Fibroblast of villous mesenchyme (primary cell): Measurements from ENCODE around the gene TRPC5OS. TPM values are rescaled to one million over a fixed set of nuclear protein-coding genes. Genes with fewer than 3 reads are reported as not detected.
A peak's percentile ranks its signal among the peaks of the same experiment; 100 is the strongest.

ENCODE experiments used
- DNase-seq: peaks from one replicate; pipeline ENCODE4 v3.0.0-alpha.2; 2010; ENCODE audit warnings: low read depth
- H3K4me3 ChIP-seq: 2 replicates; pipeline ENCODE4 v1.5.1; 2011; ENCODE audit warnings: low read depth, mild to moderate bottlenecking, low read length
- total RNA-seq: library from RNA; depleted of rRNA; stranded (reverse); fragments of >200 nt; gene quantifications from 2 replicates; pipeline ENCODE4 v1.2.3, GENCODE V29; 2012
- TF ChIP-seq, protein P1 (sequence below): IDR thresholded peaks from 2 replicates; pipeline ENCODE4 v1.5.1; 2012; ENCODE audit warnings: low read depth, mild to moderate bottlenecking, low read length; ENCODE audit not compliant: insufficient read depth

The TRPC5OS gene
- total RNA-seq, 1 donor: not detected

DNA sequence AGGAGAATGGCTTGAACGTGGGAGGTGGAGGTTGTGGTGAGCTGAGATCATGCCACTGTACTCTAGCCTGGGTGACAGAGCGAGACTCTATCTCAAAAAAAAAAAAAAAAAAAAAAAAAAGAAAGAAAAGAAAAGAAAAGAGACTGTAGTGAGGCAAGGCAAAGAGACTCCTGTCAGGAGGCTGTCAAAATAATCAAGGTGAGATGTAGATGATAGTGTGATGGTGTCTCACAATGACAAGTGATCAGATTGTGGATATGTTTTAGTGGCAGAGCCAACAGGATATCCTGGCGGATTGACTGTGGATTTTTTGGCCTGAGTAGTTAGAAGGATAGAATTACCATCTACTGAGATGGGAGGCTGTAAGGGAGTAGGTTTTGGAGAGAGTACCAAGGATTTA lies 12.6 kb downstream of the TRPC5OS start:
- no peak for DNase-seq
- TF ChIP-seq, protein P1, sequence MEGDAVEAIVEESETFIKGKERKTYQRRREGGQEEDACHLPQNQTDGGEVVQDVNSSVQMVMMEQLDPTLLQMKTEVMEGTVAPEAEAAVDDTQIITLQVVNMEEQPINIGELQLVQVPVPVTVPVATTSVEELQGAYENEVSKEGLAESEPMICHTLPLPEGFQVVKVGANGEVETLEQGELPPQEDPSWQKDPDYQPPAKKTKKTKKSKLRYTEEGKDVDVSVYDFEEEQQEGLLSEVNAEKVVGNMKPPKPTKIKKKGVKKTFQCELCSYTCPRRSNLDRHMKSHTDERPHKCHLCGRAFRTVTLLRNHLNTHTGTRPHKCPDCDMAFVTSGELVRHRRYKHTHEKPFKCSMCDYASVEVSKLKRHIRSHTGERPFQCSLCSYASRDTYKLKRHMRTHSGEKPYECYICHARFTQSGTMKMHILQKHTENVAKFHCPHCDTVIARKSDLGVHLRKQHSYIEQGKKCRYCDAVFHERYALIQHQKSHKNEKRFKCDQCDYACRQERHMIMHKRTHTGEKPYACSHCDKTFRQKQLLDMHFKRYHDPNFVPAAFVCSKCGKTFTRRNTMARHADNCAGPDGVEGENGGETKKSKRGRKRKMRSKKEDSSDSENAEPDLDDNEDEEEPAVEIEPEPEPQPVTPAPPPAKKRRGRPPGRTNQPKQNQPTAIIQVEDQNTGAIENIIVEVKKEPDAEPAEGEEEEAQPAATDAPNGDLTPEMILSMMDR: no peak
- no peak overlapping the region for H3K4me3 ChIP-seq

- TF ChIP-seq, protein P1: no peak
- DNase-seq: no peak
Observed at GRCh38 chrX:111892375-111892774, 16.4 kb downstream of the TRPC5OS start.

DNA sequence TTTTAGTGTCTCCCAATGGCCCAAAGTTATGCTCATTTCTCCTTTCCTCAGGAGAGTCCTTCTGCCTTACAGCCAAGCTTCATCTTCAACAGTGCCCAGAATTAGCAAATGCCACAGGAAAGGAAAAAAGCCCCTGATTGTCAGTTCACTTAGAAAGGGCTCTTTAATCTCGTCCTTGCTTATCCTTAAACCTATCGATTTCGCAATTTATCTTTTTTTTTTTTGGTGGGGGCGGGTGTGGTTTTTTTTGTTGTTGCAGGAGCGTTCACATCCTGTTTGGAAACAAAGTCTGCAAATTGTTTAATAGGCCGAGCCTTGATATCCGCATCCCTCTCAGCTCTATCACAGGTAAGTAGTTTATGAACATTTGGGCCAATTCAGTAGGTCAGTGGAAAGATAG lies 20.2 kb downstream of the TRPC5OS start:
- no peak for DNase-seq
- TF ChIP-seq, protein P1: no peak
- no peak overlapping the region for H3K4me3 ChIP-seq

More at GRCh38 chrX:111892375-111892774, 16.4 kb downstream of the TRPC5OS start:
- no peak overlapping the region for H3K4me3 ChIP-seq

DNA sequence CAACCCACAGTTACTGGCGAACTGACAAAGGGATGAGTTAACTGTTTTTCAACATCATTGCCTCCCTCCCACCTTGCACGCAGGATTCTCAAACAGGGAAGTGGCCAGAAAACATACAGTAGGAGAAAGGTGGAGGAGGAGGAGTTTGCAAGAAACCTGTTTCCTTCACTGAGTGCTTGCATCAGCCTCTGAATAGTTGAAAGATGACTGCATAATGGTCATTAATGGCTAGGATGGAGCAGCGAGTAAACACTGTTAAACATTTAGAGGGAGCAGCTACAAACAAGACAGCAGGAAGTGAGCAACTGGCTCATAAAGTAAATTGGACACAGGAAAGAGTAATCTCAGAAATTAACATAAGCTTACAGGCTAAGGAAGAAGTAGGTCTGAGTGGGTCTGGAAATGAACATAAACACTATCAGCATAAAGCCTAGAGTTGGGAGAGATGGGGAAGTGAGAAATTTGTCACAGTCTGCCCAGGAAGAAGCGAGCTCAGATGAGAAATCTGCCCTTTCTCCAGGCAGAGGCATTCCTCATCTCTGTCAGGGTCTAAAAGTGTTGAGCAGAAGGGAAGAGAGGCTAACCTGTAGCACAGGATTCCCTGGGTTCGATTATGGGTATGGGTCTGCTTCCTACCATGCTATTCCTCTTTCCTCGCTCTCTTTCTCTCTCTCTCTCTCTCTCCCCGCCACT lies 38.6 kb downstream of the TRPC5OS start:
- peak; percentile 16 for DNase-seq
- TF ChIP-seq, protein P1: no peak
- H3K4me3 ChIP-seq: no peak overlapping the region

DNA sequence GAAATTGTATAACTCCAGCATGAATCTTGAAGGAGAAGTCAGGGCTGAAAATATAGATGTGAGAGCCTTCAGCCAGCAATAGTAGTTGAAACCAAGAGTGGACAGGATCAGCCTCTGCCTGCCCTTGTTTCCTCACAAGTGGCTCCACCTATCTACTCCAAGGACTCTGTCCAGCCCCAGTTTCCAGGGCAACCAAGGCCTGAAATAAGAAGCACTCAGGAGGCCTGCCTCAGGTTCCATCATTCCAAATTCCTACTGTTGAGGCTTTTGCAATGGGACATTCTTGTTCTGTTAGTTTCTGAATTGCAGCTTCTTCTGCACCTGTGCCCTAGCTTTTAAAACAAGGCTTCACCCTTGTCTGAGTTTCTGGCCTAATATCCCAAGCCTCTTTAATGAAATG lies 41.6 kb downstream of the TRPC5OS start:
- H3K4me3 ChIP-seq: no peak overlapping the region
- DNase-seq: no peak
- TF ChIP-seq, protein P1: no peak

DNA sequence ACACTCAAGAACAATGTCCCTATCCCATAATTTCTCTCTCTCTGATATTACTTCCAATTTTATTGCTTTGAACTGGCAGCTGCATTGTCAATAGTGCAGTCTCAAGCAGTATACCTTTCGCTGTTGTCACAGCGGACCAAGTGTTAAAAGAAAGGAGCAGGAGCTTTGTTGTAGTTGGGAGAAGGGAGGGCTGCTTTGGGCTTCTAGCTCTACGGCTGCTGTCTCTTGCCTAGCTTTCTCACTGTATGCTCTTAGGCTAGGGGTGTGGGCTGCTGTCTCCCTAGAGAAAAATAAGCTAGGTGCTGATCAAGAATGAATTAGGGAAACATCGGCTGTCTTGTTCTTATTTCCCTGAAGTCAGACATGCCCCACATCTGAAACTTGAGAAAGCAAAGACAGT lies 52.5 kb downstream of the TRPC5OS start:
- TF ChIP-seq, protein P1: no peak
- H3K4me3 ChIP-seq: no peak overlapping the region
- no peak for DNase-seq

Other genes with a start within 250 kb of the TRPC5OS start
- 47.9 and 56.7 TPM in 2 replicates for gene ALG13, start 195.0 kb upstream of the TRPC5OS start, total RNA-seq
- under 0.01 TPM in 1 of 2 replicates, not detected in the other for gene TRPC5, start 206.6 kb downstream of the TRPC5OS start, total RNA-seq
- not detected in 2 replicates for gene RTL4, start 206.8 kb downstream of the TRPC5OS start, total RNA-seq